ENCODE data around the gene DBH.

DBH gene

GRCh38 chr9:133701981-133702797 lies 66.0 kb downstream of the DBH start:
- no peak for DNase-seq (ENCODE audit: low read depth)

DNA sequence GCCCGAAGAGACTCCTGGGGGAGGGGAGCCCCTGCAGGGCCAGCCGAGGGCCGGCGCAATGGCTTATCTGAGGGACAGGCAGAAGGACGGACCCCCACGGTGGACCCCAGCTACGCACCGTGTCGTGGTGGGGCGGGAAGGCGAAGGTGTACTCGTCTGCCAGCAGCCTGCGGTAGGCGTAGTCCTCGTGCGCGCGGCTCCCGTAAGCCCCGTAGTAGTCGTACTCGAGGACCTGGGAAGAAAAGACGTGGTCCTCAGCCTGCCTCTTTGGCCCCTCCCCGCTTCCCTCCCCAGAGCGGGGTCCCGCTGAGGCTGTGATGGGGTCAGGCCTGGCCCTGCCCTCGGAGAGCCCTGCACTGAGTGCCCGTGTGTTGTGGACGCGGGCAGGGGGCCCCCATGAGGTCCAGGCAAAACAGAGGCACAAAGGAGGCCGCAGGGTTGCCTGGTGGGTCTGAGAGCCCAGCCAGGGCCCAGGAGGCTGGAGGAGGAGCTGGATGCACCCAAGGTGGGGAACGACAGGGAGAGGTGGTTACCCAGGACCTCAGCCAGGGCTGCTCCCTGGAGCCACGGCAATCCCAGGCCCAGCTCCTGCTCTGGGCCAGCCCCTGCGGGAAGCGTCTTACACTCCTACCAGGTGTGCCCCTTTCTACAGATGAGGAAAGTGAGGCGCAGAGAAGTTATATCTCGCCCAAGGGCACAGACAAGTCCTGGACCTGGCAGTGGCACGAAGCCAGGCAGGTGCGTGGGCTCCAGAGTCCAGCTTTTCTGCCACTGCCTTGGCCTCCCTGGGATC lies 66.8 kb downstream of the DBH start:
- no peak for DNase-seq (ENCODE audit: low read depth)

DNA sequence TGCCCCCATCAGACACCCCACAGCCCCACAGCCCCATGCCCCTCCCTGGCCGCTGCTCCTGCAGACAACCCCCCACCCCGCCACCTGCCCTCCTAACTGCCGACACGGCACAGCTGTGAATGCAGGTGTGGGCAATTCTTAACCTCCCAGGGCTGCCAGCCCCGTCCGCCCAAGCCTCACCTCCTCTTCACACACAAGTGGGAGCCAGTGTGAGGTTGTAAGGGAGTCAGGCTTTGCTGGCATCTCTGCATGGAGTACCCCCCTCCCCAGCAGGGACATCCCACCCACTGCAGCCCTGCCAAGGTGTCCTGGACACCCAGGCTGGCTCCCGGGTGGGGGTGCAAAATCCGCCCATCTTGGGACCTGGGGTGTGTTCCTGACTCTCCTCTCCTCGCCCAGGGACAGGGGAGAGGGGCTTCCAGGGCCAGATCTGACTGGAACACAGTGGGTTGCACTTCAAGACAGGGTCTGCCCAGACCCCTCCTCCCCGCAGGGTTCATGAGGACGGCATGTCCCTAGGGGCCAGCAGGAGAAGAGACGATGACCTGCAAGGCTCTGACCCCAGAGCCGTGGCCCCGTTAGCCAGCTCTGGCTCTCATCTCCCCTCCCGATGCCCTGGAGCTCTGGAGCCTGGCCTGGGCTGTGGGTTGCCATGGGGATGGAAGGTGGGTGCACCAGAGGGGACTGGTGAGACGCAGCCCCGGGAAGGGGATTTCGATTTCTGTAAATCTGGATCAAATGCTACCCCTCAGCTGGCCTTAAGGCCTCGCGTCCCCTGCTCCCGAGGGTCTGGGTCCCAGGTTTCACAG lies 67.6 kb downstream of the DBH start:
- DNase-seq (ENCODE audit: low read depth) = no peak

DNA sequence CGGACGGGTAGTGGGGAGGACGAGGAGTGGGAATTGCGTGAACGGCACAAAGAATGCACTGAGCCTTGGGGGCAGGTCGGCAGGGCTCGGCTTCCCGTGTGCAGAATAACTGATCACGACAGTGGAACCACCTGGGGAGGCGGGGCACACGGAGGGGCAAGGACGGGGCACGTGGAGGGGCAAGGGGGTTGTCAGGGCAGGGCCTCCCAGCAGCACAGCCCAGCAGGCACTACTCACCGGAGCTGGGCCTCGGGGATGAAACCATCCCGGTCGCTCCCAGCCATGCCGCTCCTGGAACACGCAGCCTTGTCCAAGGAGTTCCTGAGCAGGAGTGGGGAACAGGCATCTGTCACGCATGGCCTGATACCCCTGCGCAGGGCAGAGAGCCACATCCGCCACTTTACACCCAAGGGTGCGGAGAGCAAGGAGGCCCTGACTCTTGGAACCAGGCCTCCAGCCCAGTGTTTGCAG lies 68.6 kb downstream of the DBH start:
- DNase-seq (ENCODE audit: low read depth) = no peak

DNA sequence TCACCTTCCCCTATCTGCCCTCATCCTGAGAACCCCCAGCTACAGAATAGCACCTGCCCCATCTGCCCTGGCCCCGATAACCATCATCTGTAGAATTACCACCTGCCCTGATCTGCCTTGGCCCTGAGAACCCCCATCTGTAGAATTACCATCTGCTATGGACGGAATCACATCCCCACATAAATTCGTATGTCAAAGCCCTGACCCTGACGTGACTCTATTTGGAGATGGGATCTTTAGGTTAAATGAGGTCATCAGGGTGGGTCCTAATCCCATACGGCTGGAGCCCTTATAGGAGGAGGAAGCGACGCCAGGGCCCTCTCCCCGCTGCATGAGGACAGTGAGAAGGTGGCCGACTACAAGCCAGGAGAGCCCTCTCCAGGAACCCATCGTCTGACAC lies 69.4 kb downstream of the DBH start:
- no peak for DNase-seq (ENCODE audit: low read depth)

DNA sequence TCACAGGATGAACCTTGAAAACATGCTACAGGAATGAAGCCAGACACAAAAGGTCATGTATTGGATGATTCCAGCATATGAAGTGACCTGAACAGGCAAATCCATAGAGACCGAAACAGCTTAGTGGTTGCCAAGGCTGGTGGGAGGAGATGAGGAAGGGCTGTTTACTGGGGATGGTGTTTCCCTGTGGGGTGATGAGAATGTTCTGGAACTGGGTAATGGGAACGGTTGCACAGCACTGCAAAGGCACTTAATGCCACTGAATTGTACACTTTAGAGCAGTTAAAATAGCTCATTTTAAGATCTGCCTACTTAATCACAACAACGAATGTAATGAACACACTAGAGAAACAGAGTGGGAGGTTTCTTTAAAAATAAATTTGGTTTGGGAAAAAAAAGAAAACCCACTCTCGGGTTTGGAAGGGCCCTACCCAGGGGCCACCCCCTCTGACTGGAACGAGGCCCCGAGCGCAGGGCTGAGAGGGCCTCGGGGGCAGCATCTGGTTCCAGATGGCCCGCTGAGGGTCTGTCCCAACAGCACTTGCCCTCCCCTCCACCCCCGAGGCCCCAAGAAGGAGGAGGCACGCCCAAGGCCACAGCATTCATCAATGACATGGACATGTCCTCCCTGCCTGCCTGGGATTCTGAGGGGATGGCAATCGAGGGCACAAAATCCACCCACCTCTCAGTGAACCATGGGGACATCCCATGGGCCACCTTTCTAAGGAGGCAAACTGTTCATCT lies 70.3 kb downstream of the DBH start:
- no peak for DNase-seq (ENCODE audit: low read depth)

- DNase-seq (ENCODE audit: low read depth) = no peak
Measured at GRCh38 chr9:133707065-133707762, 71.1 kb downstream of the DBH start.

DNA sequence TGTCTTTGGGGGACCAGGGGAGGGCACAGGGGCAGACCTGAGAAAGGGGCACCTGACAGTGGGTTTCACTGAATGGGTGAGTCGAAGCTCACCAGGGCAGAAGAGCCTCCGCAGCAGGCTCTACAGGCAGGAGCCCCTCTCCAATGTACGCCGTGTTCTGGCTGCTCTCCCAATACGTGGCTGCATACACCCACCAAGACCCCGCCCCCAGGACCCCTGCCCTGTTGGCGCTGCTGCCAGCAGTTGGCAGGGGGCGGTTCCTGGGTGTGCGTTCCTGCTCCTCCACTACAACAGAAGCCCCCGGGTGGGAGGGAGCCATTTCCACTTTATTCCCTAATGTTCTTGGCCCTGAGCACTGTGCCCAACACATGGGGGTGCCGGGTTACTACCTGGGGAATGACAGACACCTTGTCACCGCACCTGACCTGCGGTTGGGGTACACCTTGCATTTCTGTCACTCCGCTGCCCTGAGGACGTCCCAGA lies 71.6 kb downstream of the DBH start:
- no peak for DNase-seq (ENCODE audit: low read depth)

DNA sequence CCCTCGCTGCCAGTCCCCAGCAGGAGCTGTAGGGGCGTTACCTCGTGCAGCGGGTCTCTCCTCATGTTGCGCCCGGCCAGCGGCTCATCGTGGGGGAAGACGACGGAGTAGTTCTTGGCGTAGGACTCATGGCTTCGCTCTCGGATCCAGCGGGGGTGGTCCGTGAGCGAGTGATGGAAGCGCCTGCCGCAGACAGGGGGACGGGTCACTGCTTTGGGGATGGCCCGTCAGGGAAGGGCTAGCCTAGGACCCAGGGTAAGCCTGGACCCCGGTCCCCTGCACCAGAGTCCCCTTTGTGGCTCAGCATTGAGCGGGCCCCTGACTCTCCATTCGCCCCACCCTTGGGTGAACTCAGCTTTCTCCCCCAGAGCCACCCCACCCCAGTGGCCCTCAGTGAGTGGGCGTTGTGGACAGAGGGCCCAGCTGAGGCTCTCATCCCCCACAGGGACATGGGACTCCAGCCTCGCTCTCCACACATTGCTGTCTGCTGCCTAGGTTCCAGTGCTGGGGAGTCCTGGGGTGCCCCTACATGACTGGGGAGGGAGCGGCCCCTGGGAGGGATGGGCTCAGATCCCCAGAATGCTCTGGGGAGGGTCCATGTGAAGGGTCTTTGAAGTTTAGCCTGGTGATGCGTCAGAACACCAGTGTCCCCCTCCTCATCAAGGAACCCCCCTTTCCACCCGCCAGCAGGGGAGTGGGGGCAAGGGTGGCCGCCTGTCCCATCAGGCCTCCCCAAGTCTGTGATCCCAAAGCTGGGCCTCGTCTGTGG lies 72.3 kb downstream of the DBH start:
- DNase-seq (ENCODE audit: low read depth) = no peak
